GM23338 (cell line): ENCODE data around the gene ODF4.
A peak's percentile ranks its signal among the peaks of the same experiment; 100 is the strongest.

Experiments used
- CREB1 ChIP-seq: fragments of 250-450 bp; sonication (Bioruptor Pico); IDR thresholded peaks from 2 replicates; pipeline ENCODE4 v1.5.0; 2020; ENCODE audit warnings: low read depth, mild to moderate bottlenecking, moderate library complexity
- CTCF ChIP-seq, 2 experiments: fragments of 200-600 bp in 1 of 2; sonication (generic) in 1 of 2; conservative IDR thresholded peaks; 2 replicates each; pipeline versions ENCODE4 v1.5.1 to v1.6.1; 2016 to 2017; ENCODE audit warnings: antibody characterized with exemption in 2 of 2, low read depth in 2 of 2, mild to moderate bottlenecking in 2 of 2, moderate library complexity in 1 of 2
- EZH2 ChIP-seq: fragments of 200-600 bp; sonication (generic); IDR thresholded peaks from one replicate; pipeline ENCODE4 v1.8.0; 2017; ENCODE audit warnings: antibody characterized with exemption, mild to moderate bottlenecking, low read depth; ENCODE audit not compliant: unreplicated experiment
- EZH2phosphoT487 ChIP-seq: fragments of 200-600 bp; sonication (generic); IDR thresholded peaks from one replicate; pipeline ENCODE4 v1.8.1; 2018; ENCODE audit warnings: antibody characterized with exemption; ENCODE audit not compliant: unreplicated experiment
- JUNB ChIP-seq: IDR thresholded peaks from one replicate; pipeline ENCODE4 v1.6.1; 2016; ENCODE audit warnings: antibody characterized with exemption; ENCODE audit not compliant: unreplicated experiment
- POLR2AphosphoS5 ChIP-seq: IDR thresholded peaks from 2 replicates; pipeline ENCODE4 v1.6.1; 2016; ENCODE audit warnings: antibody characterized with exemption, low read depth
- REST ChIP-seq: IDR thresholded peaks from one replicate; pipeline ENCODE4 v1.6.1; 2018; ENCODE audit warnings: antibody characterized with exemption; ENCODE audit not compliant: unreplicated experiment
- STAT1 ChIP-seq: IDR thresholded peaks from one replicate; pipeline ENCODE4 v1.6.1; 2016; ENCODE audit warnings: antibody characterized with exemption; ENCODE audit not compliant: unreplicated experiment
- ZNF331 ChIP-seq: fragments of 250-450 bp; sonication (Bioruptor Pico); IDR thresholded peaks from 2 replicates; pipeline ENCODE4 v1.5.0; 2020; ENCODE audit warnings: low read depth, mild to moderate bottlenecking, moderate library complexity
- ZNF462 ChIP-seq: fragments of 250-450 bp; sonication (Bioruptor Pico); IDR thresholded peaks from 2 replicates; pipeline ENCODE4 v1.5.0; 2020; ENCODE audit warnings: mild to moderate bottlenecking, moderate library complexity

- TF ChIP-seq EZH2 (no peak), CTCF (conservative IDR thresholded peaks at IDR 0.05; ENCODE audit: low read depth in 2 of 2) (peak; percentile 88 to 98), POLR2AphosphoS5 (no peak), JUNB (no peak), REST (no peak), ZNF462 (CRISPR knock-in tag) (no peak), ZNF331 (CRISPR knock-in tag) (no peak), STAT1 (no peak), CREB1 (CRISPR knock-in tag) (no peak), EZH2phosphoT487 (no peak)
Observed at GRCh38 chr17:8300627-8301242, 38.9 kb upstream of the ODF4 start.
